NOMO-1 treated with dmso at 0.1 percent for 144 hours (cell line): Measurements from ENCODE around the gene CACNB4.
A peak's percentile ranks its signal among the peaks of the same experiment; 100 is the strongest.

Experiments used
- DNase-seq: peaks from one replicate; lab custom pipeline; 2025; ENCODE audit not compliant: unreplicated experiment; lab: John Stamatoyannopoulos, UW

The CACNB4 gene

GRCh38 chr2:151860613-151861146 is 238.2 kb downstream of the CACNB4 start:
- DNase-seq, result no peak

- no peak for DNase-seq
Measured at GRCh38 chr2:151860210-151860609, 238.6 kb downstream of the CACNB4 start.

- DNase-seq, result no peak
Measured at GRCh38 chr2:151857650-151858049, 241.2 kb downstream of the CACNB4 start.

GRCh38 chr2:151855111-151855510 is 243.7 kb downstream of the CACNB4 start:
- peak; percentile 37 for DNase-seq

GRCh38 chr2:151853070-151853758 is 245.6 kb downstream of the CACNB4 start:
- DNase-seq, result no peak

GRCh38 chr2:151852260-151853069 is 246.4 kb downstream of the CACNB4 start:
- no peak for DNase-seq

GRCh38 chr2:151851761-151852160 is 247.1 kb downstream of the CACNB4 start:
- no peak for DNase-seq

- no peak for DNase-seq
Measured at GRCh38 chr2:151849413-151850010, 249.3 kb downstream of the CACNB4 start.

GRCh38 chr2:151845884-151846283 is 253.0 kb downstream of the CACNB4 start:
- no peak for DNase-seq

- DNase-seq, result no peak
Measured at GRCh38 chr2:151845481-151845880, 253.4 kb downstream of the CACNB4 start.

- peak; percentile 9 for DNase-seq
Measured at GRCh38 chr2:151844211-151844896, 254.5 kb downstream of the CACNB4 start.

- no peak for DNase-seq
Measured at GRCh38 chr2:151843691-151844061, 255.2 kb downstream of the CACNB4 start.

- no peak for DNase-seq
Measured at GRCh38 chr2:151842830-151843690, 255.8 kb downstream of the CACNB4 start.

- no peak for DNase-seq
Measured at GRCh38 chr2:151841047-151841424, 257.8 kb downstream of the CACNB4 start.

- peak; percentile 27 for DNase-seq
Measured at GRCh38 chr2:151840216-151841046, 258.4 kb downstream of the CACNB4 start.

GRCh38 chr2:151837926-151838325 is 260.9 kb downstream of the CACNB4 start:
- no peak for DNase-seq

GRCh38 chr2:151833984-151834383 is 264.9 kb downstream of the CACNB4 start:
- peak; percentile 34 for DNase-seq

- no peak for DNase-seq
Measured at GRCh38 chr2:151830961-151831360, 267.9 kb downstream of the CACNB4 start.

- no peak for DNase-seq
Measured at GRCh38 chr2:151828890-151829324, 269.9 kb downstream of the CACNB4 start.
